ENCODE measurements around the gene SPTSSB. TPM values are rescaled to one million over a fixed set of nuclear protein-coding genes. Genes with fewer than 3 reads are reported as not detected.

SPTSSB gene
- total RNA-seq, 1 donor from 2014 or later, result not detected

DNA sequence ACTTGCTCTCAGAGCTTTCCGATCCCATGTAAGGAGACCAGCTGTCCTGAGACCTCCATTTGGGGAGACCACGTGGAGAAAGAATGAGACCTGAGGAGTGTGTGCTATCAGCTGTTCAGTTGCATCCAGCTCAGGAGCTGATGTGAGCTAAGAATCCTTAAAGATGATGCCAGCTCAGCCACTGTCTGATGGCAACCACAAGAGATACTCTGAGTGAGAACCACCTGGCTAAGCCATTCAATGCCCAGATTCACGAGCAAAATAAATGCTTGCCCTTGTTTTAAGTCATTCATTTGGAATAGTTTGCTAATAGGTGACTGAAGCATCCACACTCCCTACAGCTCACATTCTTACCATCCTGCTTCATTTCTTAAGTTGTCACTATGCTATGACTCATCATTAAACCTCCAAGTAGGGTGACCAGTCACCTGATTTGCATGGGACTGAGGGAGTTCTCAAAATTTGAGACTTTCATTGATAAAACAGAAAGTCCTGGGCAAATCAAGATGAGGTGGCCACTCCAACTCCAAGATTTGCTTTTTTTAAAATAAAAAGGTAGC, 56.4 kb downstream of the SPTSSB start:
- Mint-ChIP-seq H3K27ac (no peak overlapping the region), H3K36me3 (ENCODE audit: low read depth) (no peaks in the 10 kb centered on the region), H3K27me3 (peaks cover 15% of the 10 kb centered on the region), H3K4me3 (no peak overlapping the region), H3K9me3 (peaks cover 4% of the 10 kb centered on the region), H3K4me1 (peaks cover 15% of the 10 kb centered on the region)
- DNase-seq, result no peak
- intact Hi-C loops (cut with micrococcal nuclease), result no loop called here
- CTCF ChIA-PET, result no interaction called here
- POLR2A ChIA-PET, result no interaction called here
- ATAC-seq (ENCODE audit: low read depth), result no peak
- TF ChIP-seq, protein P1, sequence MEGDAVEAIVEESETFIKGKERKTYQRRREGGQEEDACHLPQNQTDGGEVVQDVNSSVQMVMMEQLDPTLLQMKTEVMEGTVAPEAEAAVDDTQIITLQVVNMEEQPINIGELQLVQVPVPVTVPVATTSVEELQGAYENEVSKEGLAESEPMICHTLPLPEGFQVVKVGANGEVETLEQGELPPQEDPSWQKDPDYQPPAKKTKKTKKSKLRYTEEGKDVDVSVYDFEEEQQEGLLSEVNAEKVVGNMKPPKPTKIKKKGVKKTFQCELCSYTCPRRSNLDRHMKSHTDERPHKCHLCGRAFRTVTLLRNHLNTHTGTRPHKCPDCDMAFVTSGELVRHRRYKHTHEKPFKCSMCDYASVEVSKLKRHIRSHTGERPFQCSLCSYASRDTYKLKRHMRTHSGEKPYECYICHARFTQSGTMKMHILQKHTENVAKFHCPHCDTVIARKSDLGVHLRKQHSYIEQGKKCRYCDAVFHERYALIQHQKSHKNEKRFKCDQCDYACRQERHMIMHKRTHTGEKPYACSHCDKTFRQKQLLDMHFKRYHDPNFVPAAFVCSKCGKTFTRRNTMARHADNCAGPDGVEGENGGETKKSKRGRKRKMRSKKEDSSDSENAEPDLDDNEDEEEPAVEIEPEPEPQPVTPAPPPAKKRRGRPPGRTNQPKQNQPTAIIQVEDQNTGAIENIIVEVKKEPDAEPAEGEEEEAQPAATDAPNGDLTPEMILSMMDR (IDR thresholded peaks at IDR 0.05), result no peak

DNA sequence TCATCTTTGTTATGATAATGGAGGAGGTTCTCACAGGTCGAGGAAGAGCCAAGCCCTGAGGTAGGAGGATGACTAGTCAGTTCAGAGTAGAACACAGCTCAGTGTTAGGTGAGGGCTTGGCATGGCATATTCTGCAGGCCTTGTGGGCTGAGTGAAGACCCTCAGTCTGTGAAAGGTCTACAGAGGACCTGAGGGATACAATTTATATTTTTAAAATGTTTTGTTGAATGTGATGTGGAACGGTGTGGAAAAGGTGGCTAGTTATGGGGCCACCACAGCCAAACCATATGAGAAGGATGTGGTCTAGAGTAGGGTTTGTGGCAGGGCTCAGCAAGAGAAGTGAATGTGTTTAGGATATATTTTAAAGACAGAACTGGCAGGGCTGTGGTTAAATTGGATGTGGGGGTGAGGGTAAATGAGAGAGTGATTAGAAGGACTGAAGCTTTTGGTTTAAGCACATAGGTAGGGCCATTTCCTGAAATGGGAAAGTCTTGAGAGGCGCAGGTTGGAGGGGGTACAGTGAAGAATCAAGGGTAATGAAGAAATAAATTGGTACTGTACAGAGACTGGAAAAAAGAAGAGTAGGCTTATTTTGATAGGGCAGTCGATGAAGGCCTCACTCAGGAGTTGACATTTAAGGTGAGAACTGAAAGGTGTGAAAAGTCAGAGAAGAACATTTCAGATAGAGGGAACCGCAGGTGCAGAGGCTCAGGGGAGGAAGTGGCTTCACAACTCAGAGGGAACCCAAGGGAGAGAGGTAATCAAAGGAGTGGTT, 60.5 kb downstream of the SPTSSB start:
- H3K27me3 Mint-ChIP-seq, result peaks cover 4% of the 10 kb centered on the region
- H3K4me3 Mint-ChIP-seq, result no peak overlapping the region
- H3K9me3 Mint-ChIP-seq, result peaks cover 2% of the 10 kb centered on the region
- no peak for ATAC-seq (ENCODE audit: low read depth)
- CTCF ChIA-PET, result no interaction called here
- no peak for DNase-seq
- POLR2A ChIA-PET, result no interaction called here
- intact Hi-C loops (cut with micrococcal nuclease), result no loop called here
- TF ChIP-seq, protein P1 (IDR thresholded peaks at IDR 0.05), result no peak
- no peak overlapping the region for H3K27ac Mint-ChIP-seq
- peaks cover 15% of the 10 kb centered on the region for H3K4me1 Mint-ChIP-seq
- H3K36me3 Mint-ChIP-seq (ENCODE audit: low read depth), result no peaks in the 10 kb centered on the region

DNA sequence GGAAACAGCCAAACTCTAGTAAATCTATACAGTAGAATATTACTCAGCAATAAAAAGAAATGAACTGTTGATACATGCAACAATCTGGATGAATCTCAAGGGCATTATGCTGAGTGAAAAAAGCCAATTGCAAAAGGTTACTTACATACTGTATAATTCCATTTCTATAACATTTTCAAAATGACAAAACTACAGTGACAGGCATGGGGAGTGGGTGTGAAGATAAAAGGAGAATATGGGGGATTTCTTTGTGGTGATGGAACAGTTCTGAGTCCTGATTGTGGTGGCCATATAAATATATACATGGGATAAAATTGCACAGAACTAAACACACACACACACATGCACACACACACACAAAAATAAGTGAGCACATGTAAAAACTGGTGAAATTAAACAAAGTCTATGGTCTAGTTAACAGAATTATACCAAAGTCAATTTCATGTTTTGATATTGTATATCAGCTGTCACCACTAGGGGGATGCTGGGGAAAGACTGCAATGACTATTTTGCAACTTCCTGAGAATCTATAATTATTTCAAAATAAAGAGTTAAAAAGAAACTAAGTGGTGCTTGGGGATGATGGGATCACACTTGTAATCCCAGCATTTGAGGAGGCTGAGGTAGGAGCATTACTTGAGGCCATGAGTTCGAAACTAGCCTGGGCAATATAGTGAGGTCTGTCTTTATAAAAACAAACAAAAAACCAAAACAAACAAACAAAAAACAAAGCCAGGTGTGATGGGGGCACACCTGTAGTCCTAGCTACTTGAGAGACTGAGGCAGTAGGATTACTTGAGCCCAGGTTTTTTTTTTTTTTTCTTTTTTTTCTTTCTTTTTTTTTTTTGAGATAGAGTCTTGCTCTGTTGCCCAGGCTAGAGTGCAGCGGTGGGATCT, 66.0 kb downstream of the SPTSSB start:
- ATAC-seq (ENCODE audit: low read depth), result no peak
- no peak overlapping the region for H3K4me3 Mint-ChIP-seq
- intact Hi-C loops (cut with micrococcal nuclease), result no loop called here

DNA sequence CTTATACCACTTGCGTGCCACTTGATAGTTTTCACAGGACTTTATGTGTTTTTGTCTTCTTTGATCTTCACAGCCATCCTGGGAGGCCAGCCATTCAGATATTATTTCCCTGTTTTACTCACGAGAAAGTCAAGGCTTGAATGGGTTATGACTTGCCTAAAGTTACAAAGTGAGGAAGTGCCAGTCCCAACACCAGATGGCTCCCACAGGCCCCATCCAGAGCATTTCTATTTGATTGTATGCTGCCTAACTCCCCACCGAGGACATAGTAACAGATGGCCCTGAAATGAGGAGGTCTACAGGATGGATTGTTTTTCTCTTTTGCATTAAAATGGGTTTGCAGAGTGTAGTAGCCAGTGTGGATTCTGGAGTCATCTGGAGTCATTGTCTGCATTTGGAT, 74.5 kb downstream of the SPTSSB start:
- DNase-seq, result no peak
- CTCF ChIA-PET, result no interaction called here

More for the DNA sequence above, 66.0 kb downstream of the SPTSSB start:
- ChIA-PET CTCF (no interaction called here), POLR2A (no interaction called here)
- H3K4me1 Mint-ChIP-seq, result peaks cover 2% of the 10 kb centered on the region
- no peak overlapping the region for H3K27ac Mint-ChIP-seq
- DNase-seq, result no peak
- peaks cover 2% of the 10 kb centered on the region for H3K9me3 Mint-ChIP-seq
- TF ChIP-seq, protein P1 (IDR thresholded peaks at IDR 0.05), result no peak
- peaks cover 4% of the 10 kb centered on the region for H3K27me3 Mint-ChIP-seq
- no peaks in the 10 kb centered on the region for H3K36me3 Mint-ChIP-seq (ENCODE audit: low read depth)

More for the DNA sequence above, 74.5 kb downstream of the SPTSSB start:
- intact Hi-C loops (cut with micrococcal nuclease), result no loop called here
- Mint-ChIP-seq H3K4me3 (no peak overlapping the region), H3K4me1 (no peaks in the 10 kb centered on the region), H3K36me3 (ENCODE audit: low read depth) (peaks cover 5% of the 10 kb centered on the region), H3K9me3 (peaks cover 20% of the 10 kb centered on the region), H3K27ac (no peak overlapping the region), H3K27me3 (peaks cover 5% of the 10 kb centered on the region)
- TF ChIP-seq, protein P1 (IDR thresholded peaks at IDR 0.05), result no peak
- POLR2A ChIA-PET, result no interaction called here
- no peak for ATAC-seq (ENCODE audit: low read depth)
